IMR-90 (cell line): Measurements from ENCODE around the gene ERCC3. TPM values are rescaled to one million over a fixed set of nuclear protein-coding genes. Genes with fewer than 3 reads are reported as not detected.

ENCODE experiments used
- ATAC-seq: fragments of 200-7000 bp; cut with Tn5 transposase; 2 replicates; pipeline ENCODE4 v1.9.1; 2020; ENCODE audit warnings: low read depth, mild to moderate bottlenecking, moderate library complexity
- BruUV-seq: library from RNA; stranded (reverse); fragments of 400-500 nt; replicated peaks from 2 replicates; lab custom pipeline; 2021; lab: Mats Ljungman, UMichigan
- CTCF ChIA-PET: fragments of 300-600 bp; formaldehyde crosslinking; extraction: SDS; loops from one replicate; lab custom pipeline; 2021; ENCODE audit warnings: antibody characterized with exemption; lab: Yijun Ruan, JAX
- POLR2A ChIA-PET: fragments of 300-600 bp; sonication (Branson Sonifier 250); formaldehyde crosslinking; loops from one replicate; lab custom pipeline; 2022; ENCODE audit warnings: antibody characterized with exemption; ENCODE audit not compliant: unreplicated experiment; lab: Charles Lee
- DNase-seq: peaks from one replicate; pipeline ENCODE4 v3.0.0; 2013
- H2AFZ ChIP-seq: replicated peaks from 2 replicates; pipeline ENCODE3; 2013; ENCODE audit warnings: low read length, mild to moderate bottlenecking; ENCODE audit not compliant: poor library complexity
- H2AK5ac ChIP-seq: 2 replicates; pipeline ENCODE4 v1.6.1; 2013; ENCODE audit warnings: low read depth, low read length, inconsistent platforms
- H2AK9ac ChIP-seq: replicated peaks from 2 replicates; pipeline ENCODE3; 2013; ENCODE audit warnings: mild to moderate bottlenecking, low read depth, low read length, moderate library complexity; ENCODE audit not compliant: poor library complexity
- H2BK120ac ChIP-seq: 2 replicates; pipeline ENCODE4 v1.6.1; 2013; ENCODE audit warnings: low read depth, low read length, inconsistent platforms
- H2BK15ac ChIP-seq: 3 replicates; pipeline ENCODE4 v1.6.1; 2013; ENCODE audit warnings: low read depth, low read length, inconsistent platforms
- H2BK20ac ChIP-seq: 2 replicates; pipeline ENCODE4 v1.6.1; 2013; ENCODE audit warnings: low read depth, mild to moderate bottlenecking, inconsistent platforms, low read length, moderate library complexity
- H2BK5ac ChIP-seq: 2 replicates; pipeline ENCODE4 v1.6.1; 2013; ENCODE audit warnings: mild to moderate bottlenecking, low read depth, low read length, inconsistent platforms; ENCODE audit not compliant: poor library complexity, severe bottlenecking
- H3K14ac ChIP-seq: replicated peaks from 2 replicates; pipeline ENCODE4 v1.6.1; 2013; ENCODE audit warnings: low read depth, low read length, inconsistent platforms
- H3K18ac ChIP-seq: 2 replicates; pipeline ENCODE4 v1.6.1; 2013; ENCODE audit warnings: low read depth, low read length, control low read depth
- H3K23ac ChIP-seq: 2 replicates; pipeline ENCODE4 v1.6.1; 2013; ENCODE audit warnings: low read depth, low read length, inconsistent platforms
- H3K27ac ChIP-seq: 2 replicates; pipeline ENCODE4 v1.5.1; 2013; ENCODE audit warnings: mild to moderate bottlenecking, control low read depth, low read length; ENCODE audit not compliant: insufficient read depth
- H3K27me3 ChIP-seq: 2 replicates; pipeline ENCODE4 v1.6.1; 2013; ENCODE audit warnings: low read length; ENCODE audit not compliant: control insufficient read depth, insufficient read depth
- H3K36me3 ChIP-seq: 2 replicates; pipeline ENCODE4 v1.6.1; 2013; ENCODE audit warnings: low read length, mixed read lengths; ENCODE audit not compliant: control insufficient read depth, insufficient read depth
- H3K4ac ChIP-seq: 2 replicates; pipeline ENCODE4 v1.6.1; 2013; ENCODE audit warnings: low read depth, low read length, inconsistent platforms
- H3K4me1 ChIP-seq: 2 replicates; pipeline ENCODE4 v1.6.1; 2013; ENCODE audit warnings: low read length, mixed read lengths; ENCODE audit not compliant: control insufficient read depth, insufficient read depth
- H3K4me2 ChIP-seq: 2 replicates; pipeline ENCODE4 v1.6.1; 2013; ENCODE audit warnings: low read depth, mild to moderate bottlenecking, control low read depth, low read length, moderate library complexity
- H3K4me3 ChIP-seq: 2 replicates; pipeline ENCODE4 v1.5.1; 2013; ENCODE audit warnings: low read depth, mild to moderate bottlenecking, control low read depth, low read length, moderate library complexity; ENCODE audit not compliant: insufficient read depth
- H3K56ac ChIP-seq: 2 replicates; pipeline ENCODE4 v1.6.1; 2013; ENCODE audit warnings: low read length, inconsistent platforms; ENCODE audit not compliant: insufficient read depth; ENCODE audit errors: extremely low read depth
- H3K79me1 ChIP-seq, 2 experiments: 2 replicates each; pipeline ENCODE4 v1.6.1; 2013; ENCODE audit warnings: low read length in 2 of 2, inconsistent platforms in 1 of 2, low read depth in 1 of 2
- H3K9ac ChIP-seq: 2 replicates; pipeline ENCODE4 v1.6.1; 2013; ENCODE audit warnings: low read depth, low read length, control low read depth
- H3K9me1 ChIP-seq: 2 replicates; pipeline ENCODE4 v1.6.1; 2013; ENCODE audit warnings: low read length, inconsistent platforms; ENCODE audit not compliant: insufficient read depth
- H3K9me3 ChIP-seq: 2 replicates; pipeline ENCODE4 v1.6.1; 2013; ENCODE audit warnings: low read length; ENCODE audit not compliant: control insufficient read depth, insufficient read depth
- H4K20me1 ChIP-seq: 2 replicates; pipeline ENCODE4 v1.6.1; 2013; ENCODE audit warnings: low read length, inconsistent platforms; ENCODE audit not compliant: insufficient read depth
- H4K5ac ChIP-seq: 2 replicates; pipeline ENCODE4 v1.6.1; 2013; ENCODE audit warnings: mild to moderate bottlenecking, low read depth, low read length, control low read depth
- H4K8ac ChIP-seq, 2 experiments: 2 replicates each; pipeline ENCODE4 v1.6.1; 2013; ENCODE audit warnings: low read depth in 2 of 2, low read length in 2 of 2, control low read depth in 1 of 2, inconsistent platforms in 1 of 2
- H4K91ac ChIP-seq: 2 replicates; pipeline ENCODE4 v1.6.1; 2013; ENCODE audit warnings: low read depth, low read length, inconsistent platforms; ENCODE audit not compliant: insufficient read depth
- FOS ChIP-seq: fragments of 150-350 bp; IDR thresholded peaks from 2 replicates; pipeline ENCODE4 v1.6.1; 2016; ENCODE audit warnings: low read depth, low read length
- MXI1 ChIP-seq: IDR thresholded peaks from 2 replicates; pipeline ENCODE4 v1.6.1; 2012; ENCODE audit warnings: low read depth, mild to moderate bottlenecking, low read length, moderate library complexity, borderline replicate concordance
- POLR2A ChIP-seq: IDR thresholded peaks from 2 replicates; pipeline ENCODE4 v1.6.1; 2012; ENCODE audit warnings: mild to moderate bottlenecking, low read depth, low read length
- RCOR1 ChIP-seq: IDR thresholded peaks from 2 replicates; pipeline ENCODE4 v1.6.1; 2012; ENCODE audit warnings: mild to moderate bottlenecking, low read length, improper control_type of control experiment; ENCODE audit not compliant: insufficient replicate concordance
- SMC3 ChIP-seq: fragments of 150-350 bp; IDR thresholded peaks from 2 replicates; pipeline ENCODE4 v1.6.1; 2016; ENCODE audit warnings: low read depth, mild to moderate bottlenecking, antibody characterized with exemption, low read length, moderate library complexity
- WGBS, 2 experiments: methylation state at CpG; one replicate each; pipeline versions ENCODE4 v1.1.5 to v1.1.7; 2013; ENCODE audit warnings: missing lambda C conversion rate in 2 of 2; ENCODE audit not compliant: insufficient read length in 1 of 2; ENCODE audit errors: extremely low coverage in 2 of 2; 5-methylcytosine and 5-hydroxymethylcytosine counted together
- dilution Hi-C: fragments of 300-500 bp; cut with HindIII; formaldehyde crosslinking; loops from one replicate; pipeline ENCODE4 v1.14.3; 2018; ENCODE audit warnings: low sequenced_read_pairs; ENCODE audit not compliant: unreplicated experiment
- in situ Hi-C: fragments of 300-500 bp; cut with MboI; formaldehyde crosslinking; loops from 3 replicates; pipeline ENCODE4 v1.14.3; 2019; ENCODE audit warnings: low sequenced_read_pairs, inconsistent platforms, mixed read lengths
- intact Hi-C: fragments of 100-400 bp; cut with micrococcal nuclease; formaldehyde crosslinking; loops from 2 replicates; pipeline ENCODE4 v1.10.0; 2022
- polyA plus RNA-seq, 3 experiments: library from polyadenylated mRNA; depleted of rRNA; stranded (reverse); fragments of >200 nt; gene quantifications; 2 replicates each; pipeline ENCODE4 v1.2.3, GENCODE V29; 2012; ENCODE audit warnings: low replicate concordance in 1 of 3
- total RNA-seq: library from RNA; depleted of rRNA; stranded (reverse); fragments of >200 nt; gene quantifications from 2 replicates; pipeline ENCODE4 v1.2.3, GENCODE V29; 2012

Gene ERCC3
- total and polyA plus RNA-seq, 2 of the 4 experiments (the other 2 are of a cell fraction), result 43.2 to 52.0 TPM

DNA sequence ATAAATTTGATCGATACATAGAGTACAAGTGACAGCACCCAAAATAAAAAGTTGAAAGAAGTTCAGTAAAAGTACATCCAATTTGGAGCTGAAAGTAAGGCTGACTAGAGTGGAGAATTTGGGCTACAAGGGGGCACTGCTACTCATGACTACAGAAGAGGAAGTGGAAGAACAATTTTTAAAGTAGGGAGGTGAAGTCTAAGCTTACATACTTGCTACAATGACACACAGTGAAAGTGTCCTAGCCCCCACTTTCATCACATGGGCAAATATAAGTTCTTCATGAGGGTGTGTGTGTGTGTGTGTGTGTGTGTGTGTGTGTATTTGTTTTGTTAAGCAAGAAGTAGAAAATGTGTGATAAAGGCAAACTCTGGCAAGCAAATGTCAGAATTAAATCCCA is 48.2 kb upstream of the ERCC3 start:
- Histone ChIP-seq H3K4me2 (no peak overlapping the region), H3K14ac (no peak overlapping the region), H2BK120ac (no peak overlapping the region), H4K91ac (no peak overlapping the region), H4K8ac (no peak overlapping the region), H2BK20ac (no peak overlapping the region), H3K4ac (no peak overlapping the region), H3K18ac (no peak overlapping the region), H3K4me1 (peaks cover 6% of the 10 kb centered on the region; the same call in 1 of the 2 replicates), H3K79me1 (peaks cover 17 to 49% of the 10 kb centered on the region in 2 experiments), H3K9ac (no peak overlapping the region), H3K9me3 (no peaks in the 10 kb centered on the region), H3K27me3 (no peaks in the 10 kb centered on the region), H4K20me1 (peaks cover 13% of the 10 kb centered on the region), H2AK9ac (no peak overlapping the region), H3K27ac (no peak overlapping the region), H2BK15ac (no peak overlapping the region), H3K23ac (no peak overlapping the region), H2AK5ac (no peak overlapping the region), H3K9me1 (peaks cover 3% of the 10 kb centered on the region; the same call in 1 of the 2 replicates), H3K4me3 (no peak overlapping the region), H4K5ac (no peak overlapping the region), H3K36me3 (peaks cover 2% of the 10 kb centered on the region; the same call in 1 of the 2 replicates), H2BK5ac (peak overlapping the region; percentile 12), H3K56ac (no peak overlapping the region), H2AFZ (no peak overlapping the region)
- no TSS peak for BruUV-seq
- TF ChIP-seq SMC3 (no peak), MXI1 (no peak), FOS (no peak), POLR2A (no peak), RCOR1 (no peak)
- intact Hi-C loops (no loop called here), dilution Hi-C loops (no loop called here), in situ Hi-C loops (no loop called here)
- DNase-seq, result peak; percentile 48
- peak; percentile 17; the same call in 1 of the 2 replicates for ATAC-seq
- WGBS, 2 experiments, result no CpG with 5 or more reads among the region's 1 CpG
- ChIA-PET CTCF (interaction anchor here (0.7 kb wide), 1 partner anchor 453 kb away, joined by 5 read pairs; no protein-coding TSS in a partner anchor), POLR2A (no interaction called here)
